HepG2 (cell line): ENCODE results near the gene ATRN.

Source experiments
- PBX3 ChIP-seq: sonication (generic); formaldehyde crosslinking; IDR thresholded peaks from 2 replicates; pipeline ENCODE4 v1.8.1; 2023; ENCODE audit warnings: missing genetic modification reagents, inconsistent platforms, borderline replicate concordance
- PREB ChIP-seq: sonication (generic); formaldehyde crosslinking; IDR thresholded peaks from 2 replicates; pipeline ENCODE4 v1.4.0; 2020; ENCODE audit warnings: missing genetic modification reagents
- RNF2 ChIP-seq: fragments of 450-650 bp; conservative IDR thresholded peaks from 2 replicates; pipeline ENCODE4 v1.6.1; 2016; ENCODE audit warnings: low read depth
- ZNF891 ChIP-seq: sonication (generic); formaldehyde crosslinking; IDR thresholded peaks from 2 replicates; pipeline ENCODE4 v1.5.0; 2020; ENCODE audit warnings: mild to moderate bottlenecking, missing genetic modification reagents

- TF ChIP-seq ZNF891 (no peak), RNF2 (no peak), PBX3 (no peak), PREB (CRISPR knock-in tag) (no peak)
These were observed 12.5 kb downstream of the ATRN start for GRCh38 chr20:3483309-3483708.
